Measurements from ENCODE around the gene PTPRN2.
"Not testable (repeated sequence)": the region's sequence is repeated elsewhere in the genome, so short reads cannot be mapped to it uniquely, and the experiment has no call there.

Gene PTPRN2

GRCh38 chr7:158432369-158433341 is 155.0 kb downstream of the PTPRN2 start:
- DNase-seq: no peak

- DNase-seq: no peak
These were observed 155.7 kb downstream of the PTPRN2 start for GRCh38 chr7:158431941-158432347.

DNA sequence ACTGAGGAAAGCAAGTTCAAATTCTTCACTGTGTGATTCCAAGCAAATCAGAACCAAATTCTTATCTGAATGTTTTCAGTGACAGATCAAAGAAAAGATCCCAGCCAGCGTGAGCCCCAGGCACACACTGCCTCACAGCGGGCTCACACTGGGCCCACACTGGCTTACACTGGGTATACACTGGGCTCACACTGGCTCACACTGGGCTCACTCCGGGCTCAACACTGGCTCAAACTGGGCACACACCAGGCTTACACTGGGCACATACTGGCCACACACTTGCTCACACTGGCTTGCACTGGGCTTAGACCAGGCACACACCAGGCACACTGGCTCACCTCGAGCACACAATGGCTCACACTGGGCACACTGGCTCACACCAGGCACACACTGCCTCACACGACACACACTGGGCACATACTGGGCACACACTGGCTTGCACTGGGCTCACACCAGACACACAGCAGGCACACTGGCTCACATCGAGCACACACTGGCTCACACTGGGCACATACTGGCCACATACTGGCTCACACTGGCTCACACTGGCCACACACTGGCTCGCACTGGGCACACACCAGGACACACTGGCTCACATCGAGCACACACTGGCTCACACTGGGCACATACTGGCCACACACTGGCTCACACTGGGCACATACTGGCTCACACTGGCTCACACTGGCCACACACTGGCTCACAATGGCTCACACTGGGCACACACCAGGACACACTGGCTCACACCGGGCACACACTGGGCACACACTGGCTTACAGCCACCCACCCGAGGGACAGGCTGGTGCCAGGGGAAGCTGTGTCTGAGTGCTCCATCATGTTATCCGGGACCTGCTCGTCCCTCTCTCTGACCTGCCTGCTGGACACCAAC is 156.3 kb downstream of the PTPRN2 start:
- no peak for DNase-seq

- DNase-seq: no peak
These were observed 157.2 kb downstream of the PTPRN2 start for GRCh38 chr7:158430308-158431034.

- no peak for DNase-seq
These were observed 158.5 kb downstream of the PTPRN2 start for GRCh38 chr7:158428837-158429753.

GRCh38 chr7:158428131-158428836 is 159.3 kb downstream of the PTPRN2 start:
- DNase-seq: no peak

DNA sequence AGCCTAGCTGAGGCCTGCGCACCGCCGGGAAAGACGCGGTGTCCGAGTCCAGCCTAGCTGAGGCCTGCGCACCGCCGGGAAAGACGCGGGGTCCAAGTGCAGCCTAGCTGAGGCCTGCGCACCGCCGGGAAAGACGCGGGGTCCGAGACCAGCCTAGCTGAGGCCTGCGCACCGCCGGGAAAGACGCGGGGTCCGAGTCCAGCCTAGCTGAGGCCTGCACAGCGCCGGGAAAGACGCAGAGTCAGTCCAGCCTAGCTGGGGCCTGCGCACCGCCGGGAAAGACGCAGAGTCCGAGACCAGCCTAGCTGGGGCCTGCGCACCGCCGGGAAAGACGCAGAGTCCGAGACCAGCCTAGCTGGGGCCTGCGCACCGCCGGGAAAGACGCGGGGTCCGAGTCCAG is 161.9 kb downstream of the PTPRN2 start:
- not testable (repeated sequence) for DNase-seq

DNA sequence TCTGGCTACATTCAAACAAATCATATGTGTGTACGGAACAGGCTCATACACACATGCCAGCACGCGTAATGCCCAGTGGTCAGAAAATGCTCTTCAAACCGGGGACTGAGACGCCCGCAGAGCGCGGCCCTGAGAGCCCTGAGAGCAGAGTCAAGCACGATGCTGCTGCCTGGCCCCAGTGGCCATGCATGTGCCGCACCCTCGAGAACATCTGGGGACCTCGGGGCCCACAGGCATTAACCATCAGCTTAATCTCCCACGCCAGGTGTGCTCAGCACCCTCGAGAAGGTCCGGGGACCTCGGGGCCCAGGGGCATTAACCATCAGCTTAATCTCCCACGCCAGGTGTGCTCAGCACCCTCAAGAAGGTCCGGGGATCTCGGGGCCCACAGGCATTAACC is 163.1 kb downstream of the PTPRN2 start:
- DNase-seq: peak; percentile 10

DNA sequence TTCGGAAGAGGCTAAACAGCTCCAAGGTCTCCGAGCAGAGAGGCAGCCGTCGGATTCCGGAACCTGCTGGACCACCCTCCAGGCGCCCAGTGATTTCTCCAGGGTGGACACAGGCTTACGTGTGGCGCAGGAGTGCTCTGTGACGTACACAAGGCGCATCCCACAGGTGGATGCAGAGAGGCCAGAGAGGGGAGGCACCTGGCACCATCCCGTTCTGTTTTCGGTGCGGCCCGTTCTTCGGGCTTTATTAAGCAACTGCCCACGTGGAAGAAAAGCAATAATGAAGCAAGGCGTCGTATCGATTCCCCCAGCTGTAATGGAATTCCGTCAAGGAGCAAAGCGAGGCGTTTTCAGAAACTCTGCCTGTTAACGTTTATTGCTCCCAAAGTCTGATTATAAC is 163.6 kb downstream of the PTPRN2 start:
- DNase-seq: no peak

DNA sequence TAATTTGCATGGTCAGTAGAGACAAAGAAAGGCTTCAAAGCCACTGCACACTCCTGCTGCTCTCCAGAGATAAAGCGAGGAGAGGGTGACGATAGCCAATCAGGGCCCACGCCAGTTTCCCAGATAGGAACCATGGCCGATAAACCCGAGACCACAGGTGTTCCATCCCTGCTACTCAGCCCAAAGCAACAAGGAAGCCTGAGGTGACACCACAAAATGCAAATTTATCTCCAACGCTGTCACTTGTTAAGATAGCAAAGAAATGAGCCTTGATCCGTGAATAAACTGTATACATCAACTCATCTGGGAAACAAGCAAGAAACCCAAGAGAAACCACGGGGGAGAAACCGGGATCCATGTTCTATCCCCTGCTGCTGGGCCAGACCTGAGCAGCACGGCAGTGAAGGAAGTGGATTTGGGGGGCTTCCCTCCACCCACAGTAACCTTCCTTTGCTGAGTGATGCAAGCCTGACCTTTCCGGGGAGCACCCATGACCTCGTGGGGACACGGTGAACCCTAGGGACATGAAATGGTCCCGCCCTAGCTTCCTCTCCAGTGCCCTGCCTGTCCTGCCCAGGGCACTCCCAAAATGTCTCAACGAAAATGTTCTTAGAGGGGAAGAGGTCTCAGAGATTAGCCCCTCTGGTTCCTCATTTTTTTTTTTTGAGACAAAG is 164.6 kb downstream of the PTPRN2 start:
- peak; percentile 10 for DNase-seq

GRCh38 chr7:158422196-158422886 is 165.3 kb downstream of the PTPRN2 start:
- DNase-seq: no peak

GRCh38 chr7:158421361-158421760 is 166.3 kb downstream of the PTPRN2 start:
- DNase-seq: no peak

DNA sequence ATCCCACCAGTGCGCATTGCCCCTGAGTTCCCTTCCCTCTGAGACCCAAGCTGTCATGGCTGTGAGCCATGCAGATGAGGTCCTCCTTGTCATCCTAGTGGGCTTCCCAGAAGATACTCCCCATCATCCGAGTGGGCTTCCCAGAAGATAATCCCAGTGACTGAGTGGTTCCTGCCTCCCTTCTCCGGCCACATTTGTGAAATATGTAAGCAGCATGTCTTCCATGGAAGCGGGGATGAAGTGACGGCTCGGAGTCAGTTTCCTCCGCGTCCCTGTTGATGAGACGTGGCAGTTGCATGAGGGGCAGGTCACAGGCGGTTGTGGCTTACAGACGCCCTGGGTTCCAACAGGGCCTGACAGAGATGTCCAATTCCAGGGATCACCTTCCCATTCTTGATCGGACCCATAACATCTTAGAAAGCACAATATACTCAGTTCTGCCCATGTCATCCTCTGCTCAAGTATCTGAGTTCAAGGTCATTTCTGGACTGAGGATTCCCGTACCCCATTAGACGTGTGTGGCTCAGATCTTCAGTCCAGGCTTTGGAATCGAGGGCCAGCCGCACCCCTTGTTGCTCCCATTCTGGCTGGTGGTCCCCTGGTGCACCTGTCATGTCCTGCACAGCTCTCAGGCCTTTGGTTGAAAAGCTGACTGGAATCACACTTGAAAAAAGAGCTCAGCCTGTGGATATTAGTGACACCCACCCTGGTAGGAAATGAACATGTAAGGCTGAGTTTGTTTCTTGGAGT is 166.9 kb downstream of the PTPRN2 start:
- peak; percentile 12 for DNase-seq

DNA sequence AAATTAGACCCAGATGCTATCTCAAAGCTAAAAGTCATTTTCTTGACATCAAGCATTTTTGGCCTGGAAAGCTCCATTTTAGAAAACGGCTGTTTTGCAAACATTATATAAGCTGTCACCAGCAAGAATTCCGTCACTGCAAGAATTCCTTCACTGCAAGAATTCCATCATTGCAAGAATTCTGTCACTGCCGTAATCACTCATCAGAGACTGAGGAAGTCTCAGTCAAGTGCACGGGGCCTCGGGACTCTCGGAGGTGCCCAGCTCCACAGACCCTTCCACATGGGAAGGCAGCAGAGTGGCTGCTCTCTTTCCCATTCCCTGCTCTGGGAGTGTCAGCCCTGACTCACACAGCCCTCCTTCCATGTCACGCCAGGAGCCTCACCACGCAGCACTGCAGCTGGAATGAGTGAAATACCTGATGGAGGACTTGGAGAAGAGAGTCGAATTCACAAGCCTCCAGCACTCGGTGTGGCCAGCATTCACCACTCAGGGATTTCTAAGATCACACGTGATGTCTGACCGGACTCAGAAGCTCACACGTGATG is 168.3 kb downstream of the PTPRN2 start:
- peak; percentile 9 for DNase-seq

- not testable (repeated sequence) for DNase-seq
These were observed 169.2 kb downstream of the PTPRN2 start for GRCh38 chr7:158418395-158418794.

- DNase-seq: peak; percentile 20
These were observed 171.2 kb downstream of the PTPRN2 start for GRCh38 chr7:158416283-158416933.

GRCh38 chr7:158415316-158415715 is 172.3 kb downstream of the PTPRN2 start:
- no peak for DNase-seq

DNA sequence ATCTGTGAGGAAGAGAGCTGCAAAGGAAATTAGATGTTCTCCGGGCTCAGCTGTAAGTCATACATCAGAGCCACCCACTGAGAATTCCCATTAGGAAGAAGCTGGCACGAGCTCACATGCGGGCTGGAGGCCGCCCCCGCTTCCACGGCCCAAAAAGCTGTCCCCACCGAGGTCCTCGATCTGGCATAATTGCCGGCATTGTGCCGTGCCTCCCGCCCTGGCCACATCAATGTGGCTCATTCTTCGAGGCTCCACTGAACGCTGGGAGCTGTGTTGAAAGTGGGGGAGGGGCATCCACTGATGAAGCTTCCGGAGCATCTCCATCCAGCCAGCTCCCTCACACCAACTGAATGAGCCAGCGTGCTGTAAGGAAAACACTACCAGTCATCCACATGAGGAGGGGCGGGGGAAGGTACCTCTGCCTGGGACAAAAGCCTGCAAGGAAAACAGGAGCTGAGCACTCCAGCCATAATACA is 173.1 kb downstream of the PTPRN2 start:
- DNase-seq: peak; percentile 50
